SJCRH30 (cell line): ENCODE results near the gene MBNL3. TPM values are rescaled to one million over a fixed set of nuclear protein-coding genes. Genes with fewer than 3 reads are reported as not detected.

Experiments
- DNase-seq, 2 experiments: peaks; one replicate each; pipeline ENCODE4 v3.0.0-alpha.2; 2015 to 2020
- H3K27ac ChIP-seq: fragments of 250-450 bp; sonication (Bioruptor Pico); 2 replicates; pipeline ENCODE4 v1.5.1; 2020; ENCODE audit warnings: mild to moderate bottlenecking, moderate library complexity
- H3K27me3 ChIP-seq: fragments of 250-450 bp; sonication (Bioruptor Pico); 2 replicates; pipeline ENCODE4 v1.5.1; 2020; ENCODE audit warnings: mild to moderate bottlenecking, moderate library complexity
- H3K36me3 ChIP-seq: fragments of 250-450 bp; sonication (Bioruptor Pico); 2 replicates; pipeline ENCODE4 v1.5.1; 2020; ENCODE audit warnings: mild to moderate bottlenecking, moderate library complexity
- H3K4me1 ChIP-seq: fragments of 250-450 bp; sonication (Bioruptor Pico); 2 replicates; pipeline ENCODE4 v1.5.1; 2020; ENCODE audit warnings: mild to moderate bottlenecking, moderate library complexity
- H3K4me3 ChIP-seq: fragments of 250-450 bp; sonication (Bioruptor Pico); 2 replicates; pipeline ENCODE4 v1.5.1; 2020; ENCODE audit warnings: mild to moderate bottlenecking, moderate library complexity
- H3K9me3 ChIP-seq: fragments of 250-450 bp; sonication (Bioruptor Pico); replicated peaks from 2 replicates; pipeline ENCODE4 v1.5.1; 2020; ENCODE audit warnings: mild to moderate bottlenecking, moderate library complexity
- total RNA-seq: library from RNA; depleted of rRNA; stranded (reverse); fragments of >200 nt; shearing (Covaris generic); gene quantifications from 2 replicates; pipeline ENCODE4 v1.2.3, GENCODE V29; 2014

MBNL3 gene
- total RNA-seq, 1 experiment from 2014 or later, result 29.9 TPM

DNA sequence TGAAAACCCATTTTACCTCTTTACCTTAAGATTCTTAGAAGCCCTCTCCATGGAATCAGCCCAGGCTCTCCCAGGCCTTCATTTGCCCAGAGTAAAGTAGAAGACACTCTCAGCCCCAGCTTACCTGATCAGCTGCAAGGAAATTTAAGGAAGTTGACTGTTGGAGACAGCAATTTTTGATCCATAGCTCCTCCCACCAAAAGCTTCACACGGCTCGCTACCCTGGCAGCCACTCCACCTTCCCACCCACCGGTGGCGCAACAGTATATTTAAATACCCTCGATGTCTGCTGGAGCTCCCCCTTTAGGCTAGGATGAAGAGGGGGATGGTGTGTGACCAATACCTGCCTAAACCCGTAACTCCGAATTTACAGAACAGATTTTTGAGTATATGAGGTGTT, 75.4 kb downstream of the MBNL3 start:
- Histone ChIP-seq H3K4me1 (peaks cover 3% of the 10 kb centered on the region; the same call in 1 of the 2 replicates), H3K27me3 (no peaks in the 10 kb centered on the region), H3K27ac (no peak overlapping the region), H3K9me3 (no peaks in the 10 kb centered on the region), H3K4me3 (no peak overlapping the region), H3K36me3 (no peaks in the 10 kb centered on the region)
- DNase-seq, result no peak

DNA sequence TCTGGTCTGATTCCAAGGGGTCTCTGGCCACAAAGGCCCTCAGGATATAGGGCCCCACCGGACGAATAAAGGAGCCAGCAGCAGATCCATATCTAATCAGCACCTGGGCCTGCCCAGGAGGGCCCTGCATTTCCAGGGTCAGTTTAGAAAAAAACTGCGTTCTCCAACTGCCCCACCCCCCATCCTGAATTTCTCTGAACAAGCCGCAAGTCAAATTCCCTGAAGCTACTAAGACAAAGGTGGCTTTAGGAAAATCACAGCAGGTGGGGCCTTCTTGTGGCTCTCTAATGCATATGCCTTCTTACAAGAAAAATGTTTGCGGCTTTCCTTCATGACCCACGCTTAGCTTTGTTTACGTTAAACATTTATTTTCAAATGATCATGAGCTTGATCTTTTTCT, 76.6 kb downstream of the MBNL3 start:
- no peaks in the 10 kb centered on the region for H3K36me3 ChIP-seq
- H3K27me3 ChIP-seq, result no peaks in the 10 kb centered on the region
- H3K4me3 ChIP-seq, result peak overlapping the region; percentile 8; the same call in 1 of the 2 replicates
- H3K27ac ChIP-seq, result peak overlapping the region; percentile 53
- peak; percentile 55 to 74 for DNase-seq
- peaks cover 9% of the 10 kb centered on the region; the same call in 1 of the 2 replicates for H3K4me1 ChIP-seq
- no peaks in the 10 kb centered on the region for H3K9me3 ChIP-seq

DNA sequence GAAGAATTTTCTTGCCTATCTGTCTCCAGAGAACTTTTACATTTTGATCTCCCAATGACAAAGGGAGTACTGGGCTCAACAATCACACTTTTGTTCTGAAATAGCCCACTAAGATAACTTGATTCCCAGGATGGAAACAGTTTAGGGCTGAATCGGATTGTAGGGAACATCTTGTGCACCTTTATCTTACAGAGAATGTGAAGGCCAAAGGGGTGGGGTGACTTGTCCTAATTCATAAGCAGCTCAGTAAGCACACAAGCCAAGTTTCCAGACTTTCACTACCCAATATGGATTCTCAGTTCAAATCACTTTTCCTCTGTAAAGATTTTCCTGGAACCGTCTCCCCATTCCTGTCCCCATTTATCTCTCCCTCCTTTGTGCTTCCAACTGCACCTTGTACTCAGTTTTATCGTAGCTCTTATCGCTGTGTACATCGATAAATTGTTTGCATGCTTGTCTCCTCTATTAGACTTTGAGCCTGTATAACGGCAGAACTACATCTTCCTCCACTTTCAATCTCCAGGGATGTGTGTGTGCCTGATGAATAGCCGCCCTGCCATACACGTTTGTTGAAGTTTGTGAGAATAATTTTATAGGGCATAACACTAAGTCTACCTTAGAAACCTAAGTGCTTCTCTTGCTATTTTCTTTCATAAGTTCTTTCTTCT, 77.4 kb downstream of the MBNL3 start:
- H3K4me1 ChIP-seq, result peaks cover 14% of the 10 kb centered on the region
- no peaks in the 10 kb centered on the region for H3K27me3 ChIP-seq
- no peak overlapping the region for H3K4me3 ChIP-seq
- no peaks in the 10 kb centered on the region for H3K9me3 ChIP-seq
- no peak for DNase-seq
- no peaks in the 10 kb centered on the region for H3K36me3 ChIP-seq
- H3K27ac ChIP-seq, result peak overlapping the region; percentile 53

DNA sequence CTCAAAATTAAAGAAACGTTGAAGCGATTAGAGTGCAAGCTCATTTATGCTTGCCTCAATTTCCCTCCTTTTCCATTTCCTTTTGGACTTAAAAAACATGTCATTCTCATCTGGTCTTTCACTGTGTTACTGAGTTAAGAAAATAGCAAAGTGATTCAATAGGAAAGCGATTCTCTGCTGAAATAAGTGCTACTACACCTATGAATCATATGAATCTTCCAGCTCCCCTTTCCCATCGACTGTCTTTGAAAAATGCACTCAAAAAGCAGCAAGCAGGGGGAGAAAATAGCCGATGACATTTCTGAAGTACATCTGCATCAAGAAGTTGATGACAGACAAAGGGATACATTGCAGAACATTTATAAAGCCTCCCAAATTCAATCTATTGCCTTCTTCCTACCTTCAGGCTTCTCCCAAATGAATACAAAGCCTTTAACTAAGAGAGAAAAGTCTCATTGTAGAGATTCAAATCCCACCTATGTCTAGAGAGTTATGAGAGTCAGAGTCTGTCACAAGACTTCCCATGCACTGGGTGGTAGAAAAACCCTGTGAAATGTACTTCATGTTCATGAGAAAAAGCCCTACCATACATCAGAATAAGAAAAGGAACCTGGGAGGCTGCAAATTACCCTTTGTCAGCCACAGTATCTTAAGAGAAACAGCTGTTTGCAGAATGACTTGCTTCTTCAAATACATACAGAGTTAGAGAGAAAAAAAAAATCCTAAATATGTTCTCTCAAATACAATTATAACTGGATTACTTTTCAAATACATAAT, 78.9 kb downstream of the MBNL3 start:
- Histone ChIP-seq H3K27ac (no peak overlapping the region), H3K27me3 (no peaks in the 10 kb centered on the region)

DNA sequence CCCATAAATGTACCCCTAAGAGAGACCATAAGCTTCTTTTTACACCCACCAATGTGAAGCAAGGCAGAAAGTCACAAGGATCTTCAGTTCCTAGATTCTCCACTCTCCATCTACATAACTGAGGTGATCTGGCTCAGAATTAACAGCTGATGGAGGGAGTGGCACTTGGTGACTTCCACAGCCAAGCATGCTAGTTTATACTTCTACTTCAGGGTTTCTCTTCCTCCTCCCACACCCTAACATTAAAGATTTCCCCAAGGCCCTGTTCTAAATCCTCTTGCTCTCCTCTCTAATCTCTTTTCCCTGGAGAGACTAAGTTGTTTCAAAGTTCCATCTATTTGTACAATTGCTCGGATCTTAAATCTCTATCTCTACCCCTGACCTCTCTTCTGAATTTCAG, 81.1 kb downstream of the MBNL3 start:
- Histone ChIP-seq H3K4me3 (no peak overlapping the region), H3K36me3 (no peaks in the 10 kb centered on the region), H3K27me3 (no peaks in the 10 kb centered on the region), H3K9me3 (no peaks in the 10 kb centered on the region), H3K4me1 (peaks cover 14% of the 10 kb centered on the region), H3K27ac (no peak overlapping the region; the same call in 1 of the 2 replicates)
- peak; percentile 30 to 63 for DNase-seq

More for the DNA sequence above, 78.9 kb downstream of the MBNL3 start:
- peak in 1 of 2 experiments; percentile 9 for DNase-seq
- Histone ChIP-seq H3K9me3 (no peaks in the 10 kb centered on the region), H3K4me3 (no peak overlapping the region), H3K4me1 (peaks cover 15% of the 10 kb centered on the region), H3K36me3 (no peaks in the 10 kb centered on the region)

DNA sequence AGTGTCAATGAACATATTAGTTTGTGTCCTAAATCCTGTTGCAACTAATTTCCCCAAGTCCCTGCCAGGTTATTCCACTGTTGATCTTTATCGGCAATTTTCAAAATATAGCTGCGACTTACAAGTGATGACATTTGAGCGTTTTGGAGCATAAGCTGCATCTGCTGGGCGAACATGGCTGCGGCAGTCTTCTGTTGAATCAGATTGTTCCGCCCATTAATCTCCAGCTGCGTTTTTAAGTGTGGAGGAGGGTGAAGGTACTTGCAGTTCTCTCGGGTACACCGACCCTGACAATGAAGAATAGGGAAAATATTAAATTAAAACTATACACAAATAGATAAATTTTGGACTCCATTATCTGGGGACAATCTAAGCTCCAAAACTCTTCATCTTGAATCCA, 82.7 kb downstream of the MBNL3 start:
- Histone ChIP-seq H3K36me3 (no peaks in the 10 kb centered on the region), H3K27me3 (no peaks in the 10 kb centered on the region), H3K27ac (peak overlapping the region; percentile 67), H3K4me3 (peak overlapping the region; percentile 38; the same call in 1 of the 2 replicates), H3K4me1 (peaks cover 12% of the 10 kb centered on the region), H3K9me3 (no peaks in the 10 kb centered on the region)
- peak; percentile 30 to 53 for DNase-seq

DNA sequence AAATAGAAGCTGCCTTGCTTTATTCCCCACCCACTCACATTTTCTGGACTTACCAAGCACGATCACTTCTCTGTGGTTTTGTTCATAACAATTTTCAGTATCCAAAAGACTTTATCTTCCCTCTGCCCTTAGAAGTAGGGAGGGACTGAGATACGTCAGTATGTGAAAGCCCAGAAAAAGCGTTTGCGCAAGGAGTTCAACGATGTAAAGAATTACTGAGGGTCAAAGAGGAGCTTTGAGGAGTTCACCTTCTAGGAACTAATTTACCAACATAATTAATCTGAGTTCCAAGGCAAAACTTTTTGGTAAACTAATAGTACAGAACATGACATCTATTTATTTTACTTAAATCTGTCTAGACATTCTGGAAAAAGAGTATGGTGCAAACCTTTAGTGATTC, 84.6 kb downstream of the MBNL3 start:
- H3K27me3 ChIP-seq, result no peaks in the 10 kb centered on the region
- H3K4me3 ChIP-seq, result no peak overlapping the region
- no peaks in the 10 kb centered on the region for H3K36me3 ChIP-seq
- H3K4me1 ChIP-seq, result peaks cover 12% of the 10 kb centered on the region; the same call in 1 of the 2 replicates
- H3K27ac ChIP-seq, result no peak overlapping the region
- no peak for DNase-seq
- no peaks in the 10 kb centered on the region for H3K9me3 ChIP-seq

DNA sequence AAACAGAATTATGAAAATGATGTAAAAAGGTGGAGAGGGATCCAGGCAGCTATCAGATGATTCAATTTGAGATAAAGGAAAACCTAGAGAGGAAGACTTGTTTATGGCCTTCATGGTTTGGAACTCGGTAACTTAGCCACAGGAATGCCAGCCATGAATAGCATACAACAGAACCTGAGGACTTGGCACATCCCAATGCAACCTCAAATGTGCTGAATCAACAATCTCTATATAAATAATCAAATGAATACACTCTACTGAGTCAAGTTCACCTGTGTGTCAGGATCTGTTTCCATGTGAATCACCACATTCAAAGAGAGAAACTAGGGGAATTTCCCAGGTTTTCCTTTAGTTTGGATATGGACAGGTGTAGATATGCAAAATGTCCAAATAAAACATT, 86.9 kb downstream of the MBNL3 start:
- Histone ChIP-seq H3K27ac (no peak overlapping the region), H3K36me3 (no peaks in the 10 kb centered on the region), H3K27me3 (no peaks in the 10 kb centered on the region), H3K4me1 (peaks cover 5% of the 10 kb centered on the region; the same call in 1 of the 2 replicates), H3K9me3 (no peaks in the 10 kb centered on the region), H3K4me3 (no peak overlapping the region)
- DNase-seq, result no peak

DNA sequence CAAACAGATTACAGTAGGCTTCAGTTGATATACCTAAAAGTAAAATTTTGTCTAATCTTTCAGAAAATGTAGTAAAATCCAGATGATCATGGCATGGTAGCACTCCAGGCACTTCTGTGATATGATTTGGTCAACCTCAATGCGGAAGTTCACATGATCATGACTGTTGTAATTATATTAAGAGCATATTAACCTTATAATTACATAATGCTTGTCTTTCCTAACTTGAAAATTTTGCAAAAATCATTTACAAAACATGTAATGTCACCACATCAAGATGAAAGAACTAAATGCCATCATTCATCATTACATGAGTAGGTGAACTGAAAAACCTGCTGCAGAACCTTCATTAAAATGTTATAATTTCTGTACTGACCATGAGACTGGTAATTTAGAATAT, 88.1 kb downstream of the MBNL3 start:
- H3K9me3 ChIP-seq, result no peaks in the 10 kb centered on the region
- no peak overlapping the region for H3K27ac ChIP-seq
- no peaks in the 10 kb centered on the region for H3K27me3 ChIP-seq
- no peak for DNase-seq
- no peaks in the 10 kb centered on the region for H3K36me3 ChIP-seq
- H3K4me3 ChIP-seq, result no peak overlapping the region
- no peaks in the 10 kb centered on the region for H3K4me1 ChIP-seq

DNA sequence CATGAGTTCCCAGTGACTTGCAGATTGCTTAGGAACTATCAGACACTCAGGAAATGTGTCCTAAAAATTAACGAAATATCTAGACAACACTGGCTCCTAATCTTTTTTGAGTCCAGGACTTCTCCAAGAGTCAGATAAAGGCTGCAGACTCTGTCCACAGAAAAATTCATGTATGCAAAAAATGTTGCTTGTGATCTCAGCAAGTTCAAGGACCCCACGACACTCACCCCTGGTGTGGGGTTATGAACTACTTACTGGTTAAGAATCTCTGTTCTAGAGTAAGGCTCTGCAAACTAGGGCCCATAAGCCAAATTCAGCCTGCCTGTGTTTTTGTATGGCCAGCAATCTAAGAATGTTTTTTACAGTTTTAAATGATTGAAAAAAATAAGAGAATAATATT, 93.2 kb downstream of the MBNL3 start:
- no peak for DNase-seq
- no peaks in the 10 kb centered on the region for H3K27me3 ChIP-seq

DNA sequence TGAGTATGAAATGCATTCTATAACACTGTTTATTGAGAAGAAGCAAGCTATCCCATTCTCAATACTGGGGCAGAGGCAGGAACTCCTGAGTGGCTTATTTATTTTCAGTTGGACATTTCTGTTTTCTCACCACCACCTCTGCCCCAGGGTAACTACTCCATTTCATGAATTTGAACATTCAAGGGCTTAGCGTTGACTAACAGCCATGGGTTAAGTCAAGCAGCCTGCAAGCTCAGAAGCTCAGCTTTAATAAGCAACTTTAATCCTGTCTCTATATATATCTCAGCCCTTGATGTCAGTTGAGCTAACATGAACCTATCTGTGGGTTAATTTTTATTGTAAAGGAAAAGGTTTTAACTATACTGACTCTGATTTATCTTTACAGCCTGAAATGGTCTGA, 93.8 kb downstream of the MBNL3 start:
- H3K36me3 ChIP-seq, result no peaks in the 10 kb centered on the region
- no peak overlapping the region for H3K4me3 ChIP-seq
- no peak overlapping the region for H3K27ac ChIP-seq
- DNase-seq, result no peak
- H3K27me3 ChIP-seq, result no peaks in the 10 kb centered on the region
- no peaks in the 10 kb centered on the region for H3K4me1 ChIP-seq
- H3K9me3 ChIP-seq, result no peaks in the 10 kb centered on the region

More for the DNA sequence above, 93.2 kb downstream of the MBNL3 start:
- Histone ChIP-seq H3K4me3 (no peak overlapping the region), H3K27ac (no peak overlapping the region), H3K36me3 (no peaks in the 10 kb centered on the region), H3K9me3 (no peaks in the 10 kb centered on the region), H3K4me1 (no peaks in the 10 kb centered on the region)

DNA sequence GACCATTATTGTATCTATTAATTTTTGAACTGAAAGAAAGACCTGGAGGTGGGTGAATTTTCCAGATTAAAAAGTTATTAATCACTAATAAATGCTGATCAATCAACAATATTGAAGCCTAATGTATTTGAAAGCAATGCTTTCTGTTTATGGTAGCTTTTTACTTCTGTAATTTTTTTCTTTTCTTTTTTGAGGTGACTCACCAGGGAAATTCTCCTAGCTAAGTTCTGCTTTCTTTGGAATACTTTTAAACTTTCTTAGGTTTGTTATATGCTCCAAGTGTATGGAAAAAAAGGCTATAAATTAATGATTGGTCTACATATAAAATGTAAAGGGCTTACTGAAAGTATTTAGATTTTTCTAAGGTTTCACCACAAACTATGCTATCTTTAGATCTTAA, 94.2 kb downstream of the MBNL3 start:
- Histone ChIP-seq H3K27ac (no peak overlapping the region), H3K36me3 (no peaks in the 10 kb centered on the region), H3K27me3 (no peaks in the 10 kb centered on the region), H3K9me3 (no peaks in the 10 kb centered on the region), H3K4me1 (no peaks in the 10 kb centered on the region), H3K4me3 (no peak overlapping the region)
- no peak for DNase-seq

DNA sequence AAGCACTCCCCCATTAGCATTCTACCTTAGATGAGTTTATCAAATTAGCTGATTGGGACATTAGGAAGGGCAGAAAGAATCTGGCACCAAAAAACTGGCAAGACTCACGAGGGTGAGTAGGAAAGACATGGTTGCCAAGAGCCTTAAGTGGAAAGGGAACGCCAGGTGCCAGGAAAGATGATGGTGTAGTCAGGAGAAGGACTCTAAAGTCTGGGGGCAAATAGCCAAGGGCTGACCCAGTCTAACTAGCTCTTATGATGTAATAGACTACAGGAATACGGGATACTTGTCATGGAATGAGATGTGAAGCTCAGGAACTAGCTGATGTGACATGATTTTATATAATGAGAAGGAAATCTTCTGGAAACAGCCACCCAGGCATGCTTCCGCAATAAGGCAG, 94.8 kb downstream of the MBNL3 start:
- Histone ChIP-seq H3K4me3 (no peak overlapping the region), H3K27me3 (no peaks in the 10 kb centered on the region), H3K4me1 (no peaks in the 10 kb centered on the region), H3K27ac (no peak overlapping the region), H3K9me3 (no peaks in the 10 kb centered on the region), H3K36me3 (no peaks in the 10 kb centered on the region)
- DNase-seq, result no peak

DNA sequence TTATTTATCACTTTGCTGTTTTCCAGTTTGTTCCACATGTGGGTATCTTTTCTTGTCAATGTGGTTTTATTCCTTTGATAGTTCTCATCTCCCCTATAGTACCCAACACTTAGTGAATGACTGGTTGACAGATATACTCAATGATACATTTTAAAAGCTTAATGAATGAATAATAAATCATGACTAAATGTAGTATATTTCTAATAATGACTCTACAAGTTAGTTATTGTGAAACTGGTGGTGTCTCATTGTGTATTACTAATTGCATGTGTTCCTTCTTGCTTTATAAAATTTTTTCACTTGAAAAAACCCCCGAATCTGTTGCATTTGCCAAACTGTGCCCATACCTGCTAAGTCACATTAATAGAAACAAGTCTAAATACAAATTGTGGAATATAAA, 95.4 kb downstream of the MBNL3 start:
- Histone ChIP-seq H3K27ac (no peak overlapping the region), H3K4me1 (no peaks in the 10 kb centered on the region), H3K9me3 (no peaks in the 10 kb centered on the region), H3K36me3 (no peaks in the 10 kb centered on the region), H3K27me3 (no peaks in the 10 kb centered on the region), H3K4me3 (no peak overlapping the region)
- no peak for DNase-seq

DNA sequence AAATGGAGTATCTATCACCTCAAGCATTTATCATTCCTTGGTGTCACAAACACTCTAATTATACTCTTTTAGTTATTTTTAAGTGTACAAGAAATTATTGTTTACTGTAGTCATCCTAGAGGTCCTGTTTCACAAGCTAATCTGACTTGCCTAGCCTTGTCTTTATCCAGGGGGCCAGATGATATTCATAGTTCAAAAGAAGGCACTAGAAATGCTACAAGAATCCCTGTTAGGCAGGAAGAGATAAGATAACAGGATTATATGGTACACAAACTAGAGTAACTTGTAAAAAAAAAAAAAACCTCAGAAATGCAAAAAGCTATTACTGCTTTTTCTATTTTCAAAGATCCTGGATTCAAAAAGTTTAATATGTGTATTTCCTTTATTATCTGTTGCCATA, 95.8 kb downstream of the MBNL3 start:
- Histone ChIP-seq H3K4me3 (no peak overlapping the region), H3K27me3 (no peaks in the 10 kb centered on the region), H3K9me3 (no peaks in the 10 kb centered on the region), H3K27ac (no peak overlapping the region), H3K4me1 (no peaks in the 10 kb centered on the region), H3K36me3 (no peaks in the 10 kb centered on the region)
- no peak for DNase-seq
